Neuronal stem cell (in vitro differentiated cells): ENCODE results near the gene GTF2I.

Experiments used
- DNase-seq: peaks from one replicate; pipeline ENCODE4 v3.0.0-alpha.2; 2013; ENCODE audit warnings: low spot score
- H2AFZ ChIP-seq: one replicate; pipeline ENCODE4 v1.6.1; 2013; ENCODE audit warnings: mild to moderate bottlenecking, low read length, inconsistent platforms
- H2AK5ac ChIP-seq: 2 replicates; pipeline ENCODE4 v1.6.1; 2013; ENCODE audit warnings: low read depth, mild to moderate bottlenecking, inconsistent platforms, low read length, moderate library complexity, mixed read lengths
- H2BK120ac ChIP-seq: 2 replicates; pipeline ENCODE4 v1.6.1; 2013; ENCODE audit warnings: low read depth, mild to moderate bottlenecking, inconsistent platforms, low read length, moderate library complexity, mixed read lengths
- H2BK12ac ChIP-seq: one replicate; pipeline ENCODE4 v1.6.1; 2013; ENCODE audit warnings: low read length, inconsistent platforms
- H2BK15ac ChIP-seq: 2 replicates; pipeline ENCODE4 v1.6.1; 2013; ENCODE audit warnings: mild to moderate bottlenecking, low read length, inconsistent platforms, mixed read lengths
- H2BK5ac ChIP-seq: one replicate; pipeline ENCODE4 v1.6.1; 2013; ENCODE audit warnings: inconsistent platforms, mild to moderate bottlenecking, low read length, moderate library complexity
- H3K14ac ChIP-seq: one replicate; pipeline ENCODE4 v1.6.1; 2013; ENCODE audit warnings: low read length, inconsistent platforms
- H3K18ac ChIP-seq: 2 replicates; pipeline ENCODE4 v1.6.1; 2013; ENCODE audit warnings: low read length, inconsistent platforms
- H3K23ac ChIP-seq: 2 replicates; pipeline ENCODE4 v1.6.1; 2013; ENCODE audit warnings: low read depth, mild to moderate bottlenecking, mixed read lengths, low read length, inconsistent platforms; ENCODE audit not compliant: poor library complexity
- H3K27ac ChIP-seq: replicated peaks from 3 replicates; pipeline ENCODE4 v1.5.1; 2013; ENCODE audit warnings: low read length, inconsistent platforms
- H3K27me3 ChIP-seq, 3 experiments: 2 replicates each; pipeline ENCODE4 v1.6.1; 2013; ENCODE audit warnings: low read length in 3 of 3, mild to moderate bottlenecking in 2 of 3, inconsistent platforms in 1 of 3, low read depth in 1 of 3, mixed read lengths in 1 of 3, moderate library complexity in 1 of 3; ENCODE audit not compliant: control insufficient read depth in 3 of 3, insufficient read depth in 3 of 3
- H3K36me3 ChIP-seq, 2 donors: replicated peaks in 1 of 2; 2 replicates each; pipeline ENCODE4 v1.6.1; 2013; ENCODE audit warnings: low read length in 2 of 2; ENCODE audit not compliant: control insufficient read depth in 2 of 2, insufficient read depth in 2 of 2
- H3K4ac ChIP-seq: 2 replicates; pipeline ENCODE4 v1.6.1; 2013; ENCODE audit warnings: inconsistent platforms, mild to moderate bottlenecking, low read length, moderate library complexity
- H3K4me1 ChIP-seq, 2 donors: 1 replicate in 1 of 2; 2 replicates in 1 of 2; pipeline ENCODE4 v1.6.1; 2013; ENCODE audit warnings: low read length in 2 of 2, low read depth in 1 of 2; ENCODE audit not compliant: control insufficient read depth in 2 of 2, insufficient read depth in 1 of 2
- H3K4me2 ChIP-seq: one replicate; pipeline ENCODE4 v1.6.1; 2013; ENCODE audit warnings: mild to moderate bottlenecking, low read length, inconsistent platforms; ENCODE audit not compliant: insufficient read depth, poor library complexity, severe bottlenecking
- H3K4me3 ChIP-seq, 2 donors: 2 replicates each; pipeline ENCODE4 v1.5.1; 2013; ENCODE audit warnings: low read length in 2 of 2, mild to moderate bottlenecking in 2 of 2, inconsistent platforms in 1 of 2, moderate library complexity in 1 of 2
- H3K79me1 ChIP-seq: one replicate; pipeline ENCODE4 v1.6.1; 2013; ENCODE audit warnings: low read depth, mild to moderate bottlenecking, inconsistent platforms, low read length, moderate library complexity
- H3K9ac ChIP-seq: one replicate; pipeline ENCODE4 v1.6.1; 2013; ENCODE audit warnings: mild to moderate bottlenecking, low read depth, low read length, inconsistent platforms; ENCODE audit not compliant: poor library complexity
- H3K9me3 ChIP-seq, 2 donors: replicated peaks in 1 of 2; 2 replicates each; pipeline versions ENCODE3 to v1.6.1; 2013; ENCODE audit warnings: low read length in 2 of 2, mild to moderate bottlenecking in 2 of 2, inconsistent platforms in 1 of 2, low read depth in 1 of 2, mixed read lengths in 1 of 2, moderate library complexity in 1 of 2; ENCODE audit not compliant: control insufficient read depth in 2 of 2, insufficient read depth in 1 of 2
- H4K8ac ChIP-seq: one replicate; pipeline ENCODE4 v1.6.1; 2013; ENCODE audit warnings: low read depth, mild to moderate bottlenecking, inconsistent platforms, low read length, moderate library complexity
- H4K91ac ChIP-seq: one replicate; pipeline ENCODE4 v1.6.1; 2013; ENCODE audit warnings: low read length, low read depth, mild to moderate bottlenecking, inconsistent platforms; ENCODE audit not compliant: poor library complexity
- WGBS, 2 donors: extraction: QIAGEN DNeasy Blood & Tissue Kit; methylation state at CpG; one replicate each; pipeline ENCODE4 v1.1.7; 2013; ENCODE audit warnings: missing lambda C conversion rate in 2 of 2, mixed read lengths in 1 of 2; ENCODE audit not compliant: insufficient read length in 2 of 2, insufficient replicate concordance in 1 of 2; ENCODE audit errors: extremely low coverage in 2 of 2; 5-methylcytosine and 5-hydroxymethylcytosine counted together

GTF2I gene

GRCh38 chr7:74625446-74625845 lies 32.1 kb upstream of the GTF2I start:
- Histone ChIP-seq H3K14ac (no peak overlapping the region), H2AK5ac (no peak overlapping the region), H3K23ac (no peak overlapping the region), H3K27me3 (no peaks in the 10 kb centered on the region), H3K9me3 (no peaks in the 10 kb centered on the region), H2AFZ (no peak overlapping the region), H3K4me2 (no peak overlapping the region), H4K91ac (no peak overlapping the region), H4K8ac (no peak overlapping the region), H2BK15ac (no peak overlapping the region), H3K18ac (no peak overlapping the region), H3K4me1 (peaks cover 2 to 9% of the 10 kb centered on the region in 2 donors), H2BK12ac (no peak overlapping the region), H3K79me1 (no peaks in the 10 kb centered on the region), H2BK120ac (no peak overlapping the region), H3K4ac (no peak overlapping the region), H2BK5ac (no peak overlapping the region), H3K4me3 (no peak overlapping the region), H3K27ac (no peak overlapping the region), H3K36me3 (no peaks in the 10 kb centered on the region), H3K9ac (no peak overlapping the region)
- DNase-seq, result no peak
- no CpG with 5 or more reads among the region's 3 CpGs for WGBS, 2 donors

GRCh38 chr7:74627661-74628411 lies 29.7 kb upstream of the GTF2I start:
- Histone ChIP-seq H3K14ac (no peak overlapping the region), H3K4me2 (peak overlapping the region; percentile 40), H3K79me1 (no peaks in the 10 kb centered on the region), H2BK5ac (no peak overlapping the region), H3K4me3 (no peak overlapping the region), H3K9me3 (no peaks in the 10 kb centered on the region), H3K4me1 (peaks cover 2 to 9% of the 10 kb centered on the region in 2 donors), H3K23ac (no peak overlapping the region), H3K27ac (peak overlapping the region; percentile 82), H3K9ac (no peak overlapping the region), H3K18ac (peak overlapping the region; percentile 73), H2BK15ac (no peak overlapping the region), H3K27me3 (no peaks in the 10 kb centered on the region), H3K4ac (no peak overlapping the region), H2AK5ac (no peak overlapping the region), H4K8ac (no peak overlapping the region), H4K91ac (no peak overlapping the region), H2BK120ac (no peak overlapping the region), H2AFZ (peak overlapping the region; percentile 91), H3K36me3 (no peaks in the 10 kb centered on the region), H2BK12ac (no peak overlapping the region)
- DNase-seq, result peak; percentile 54
- WGBS, 2 donors, result no CpG with 5 or more reads among the region's 12 CpGs

- DNase-seq, result no peak
- H3K4me3 ChIP-seq, result no peak overlapping the region
- no peak overlapping the region for H3K4ac ChIP-seq
- no peak overlapping the region for H3K27ac ChIP-seq
- H3K79me1 ChIP-seq, result no peaks in the 10 kb centered on the region
- no peak overlapping the region for H4K91ac ChIP-seq
- no peak overlapping the region for H3K9ac ChIP-seq
- H2AFZ ChIP-seq, result no peak overlapping the region
- H2BK5ac ChIP-seq, result no peak overlapping the region
- H3K27me3 ChIP-seq, result no peaks in the 10 kb centered on the region
- H4K8ac ChIP-seq, result no peak overlapping the region
- no CpG with 5 or more reads among the region's 8 CpGs for WGBS, 2 donors
- H3K14ac ChIP-seq, result no peak overlapping the region
- H2BK120ac ChIP-seq, result no peak overlapping the region
- H2BK15ac ChIP-seq, result no peak overlapping the region
- H3K4me2 ChIP-seq, result no peak overlapping the region
- no peaks in the 10 kb centered on the region for H3K9me3 ChIP-seq
- H3K4me1 ChIP-seq, result peaks cover 3 to 7% of the 10 kb centered on the region in 2 donors
- H3K23ac ChIP-seq, result no peak overlapping the region
- no peak overlapping the region for H3K18ac ChIP-seq
- no peak overlapping the region for H2AK5ac ChIP-seq
- no peaks in the 10 kb centered on the region for H3K36me3 ChIP-seq
- no peak overlapping the region for H2BK12ac ChIP-seq
Observed at GRCh38 chr7:74632505-74632904, 25.0 kb upstream of the GTF2I start.

GRCh38 chr7:74633451-74633921 lies 24.0 kb upstream of the GTF2I start:
- Histone ChIP-seq H2AK5ac (no peak overlapping the region), H2BK12ac (peak overlapping the region; percentile 41), H2BK120ac (no peak overlapping the region), H3K18ac (no peak overlapping the region), H3K4me2 (no peak overlapping the region), H3K14ac (no peak overlapping the region), H3K4ac (no peak overlapping the region), H3K27ac (no peak overlapping the region), H3K79me1 (no peaks in the 10 kb centered on the region), H3K9me3 (no peaks in the 10 kb centered on the region), H3K4me1 (peaks cover 0 to 3% of the 10 kb centered on the region in 2 donors), H2BK15ac (no peak overlapping the region), H2AFZ (no peak overlapping the region), H4K91ac (no peak overlapping the region), H3K23ac (no peak overlapping the region), H3K4me3 (no peak overlapping the region), H4K8ac (no peak overlapping the region), H3K27me3 (no peaks in the 10 kb centered on the region), H3K9ac (no peak overlapping the region), H3K36me3 (no peaks in the 10 kb centered on the region), H2BK5ac (no peak overlapping the region)
- DNase-seq, result no peak
- no CpG with 5 or more reads among the region's 9 CpGs for WGBS, 2 donors
